ENCODE results near the gene SELPLG. TPM values are rescaled to one million over a fixed set of nuclear protein-coding genes. Genes with fewer than 3 reads are reported as not detected.
"Not testable (repeated sequence)": the region's sequence is repeated elsewhere in the genome, so short reads cannot be mapped to it uniquely, and the experiment has no call there.

The SELPLG gene
- total RNA-seq, 1 donor from 2014 or later: 0.26 TPM

GRCh38 chr12:108638997-108639822 is 5.5 kb upstream of the SELPLG start:
- no peak for DNase-seq (ENCODE audit: low read depth in 2 of 2)

GRCh38 chr12:108638141-108638827 is 4.6 kb upstream of the SELPLG start:
- DNase-seq (ENCODE audit: low read depth in 2 of 2): peak in 1 of 2 donors; percentile 18

GRCh38 chr12:108637222-108637971 is 3.7 kb upstream of the SELPLG start:
- no peak for DNase-seq (ENCODE audit: low read depth in 2 of 2)

GRCh38 chr12:108635997-108636808 is 2.5 kb upstream of the SELPLG start:
- no peak for DNase-seq (ENCODE audit: low read depth in 2 of 2)

GRCh38 chr12:108635201-108635996 is 1.7 kb upstream of the SELPLG start:
- no peak for DNase-seq (ENCODE audit: low read depth in 2 of 2)

- DNase-seq (ENCODE audit: low read depth in 2 of 2): no peak
Measured at GRCh38 chr12:108634341-108634751, 652 bp upstream of the SELPLG start.

- no peak for DNase-seq (ENCODE audit: low read depth in 2 of 2)
Measured at GRCh38 chr12:108633081-108633533, 587 bp downstream of the SELPLG start.

GRCh38 chr12:108631261-108631660 is 2.4 kb downstream of the SELPLG start:
- DNase-seq (ENCODE audit: low read depth in 2 of 2): not testable (repeated sequence)

- no peak for DNase-seq (ENCODE audit: low read depth in 2 of 2)
Measured at GRCh38 chr12:108630481-108631207, 3.0 kb downstream of the SELPLG start.

- peak in 1 of 2 donors; percentile 62 for DNase-seq (ENCODE audit: low read depth in 2 of 2)
Measured at GRCh38 chr12:108629824-108630476, 3.7 kb downstream of the SELPLG start.

GRCh38 chr12:108629151-108629550 is 4.5 kb downstream of the SELPLG start:
- DNase-seq (ENCODE audit: low read depth in 2 of 2): no peak

- no peak for DNase-seq (ENCODE audit: low read depth in 2 of 2)
Measured at GRCh38 chr12:108627134-108627920, 6.4 kb downstream of the SELPLG start.

GRCh38 chr12:108625228-108625627 is 8.5 kb downstream of the SELPLG start:
- DNase-seq (ENCODE audit: low read depth in 2 of 2): no peak

- no peak for DNase-seq (ENCODE audit: low read depth in 2 of 2)
Measured at GRCh38 chr12:108623577-108623976, 10.1 kb downstream of the SELPLG start.

- no peak for DNase-seq (ENCODE audit: low read depth in 2 of 2)
Measured at GRCh38 chr12:108622921-108623514, 10.7 kb downstream of the SELPLG start.

- DNase-seq (ENCODE audit: low read depth in 2 of 2): peak; percentile 75 to 88
Measured at GRCh38 chr12:108622421-108622820, 11.3 kb downstream of the SELPLG start.

- peak; percentile 64 to 74 for DNase-seq (ENCODE audit: low read depth in 2 of 2)
Measured at GRCh38 chr12:108621161-108621560, 12.5 kb downstream of the SELPLG start.
